H1 (cell line): ENCODE results near the gene RAP1A.

ENCODE experiments used
- BRCA1 ChIP-seq: IDR thresholded peaks from 2 replicates; pipeline ENCODE4 v1.6.1; 2012; ENCODE audit warnings: low read depth, low read length, improper control_type of control experiment
- CBX5 ChIP-seq: fragments of 300-800, 300-1000 bp; sonication (generic); IDR thresholded peaks from 2 replicates; pipeline ENCODE4 v1.7.1; 2016; ENCODE audit warnings: antibody characterized with exemption, low read length, low read depth
- EGR1 ChIP-seq: IDR thresholded peaks from 2 replicates; pipeline ENCODE4 v1.6.1; 2011; ENCODE audit warnings: low read depth, low read length, borderline replicate concordance
- EP300 ChIP-seq, 2 experiments: IDR thresholded peaks; 1 replicate in 1 of 2; 2 replicates in 1 of 2; pipeline ENCODE4 v1.6.1; 2011 to 2012; ENCODE audit warnings: low read depth in 2 of 2, low read length in 2 of 2, mild to moderate bottlenecking in 2 of 2, borderline replicate concordance in 1 of 2, inconsistent platforms in 1 of 2, moderate library complexity in 1 of 2
- JUND ChIP-seq: IDR thresholded peaks from 2 replicates; pipeline ENCODE4 v1.6.1; 2011; ENCODE audit warnings: mild to moderate bottlenecking, improper control_type of control experiment, low read length
- MAFK ChIP-seq: IDR thresholded peaks from 2 replicates; pipeline ENCODE4 v1.6.1; 2012; ENCODE audit warnings: low read depth, mild to moderate bottlenecking, improper control_type of control experiment, low read length
- POLR2AphosphoS5 ChIP-seq: IDR thresholded peaks from 2 replicates; pipeline ENCODE4 v1.6.1; 2011; ENCODE audit warnings: low read depth, low read length
- SIN3A ChIP-seq, 2 experiments: IDR thresholded peaks in 1 of 2; conservative IDR thresholded peaks in 1 of 2; 2 replicates each; pipeline ENCODE4 v1.6.1; 2011 to 2012; ENCODE audit warnings: low read length in 2 of 2, improper control_type of control experiment in 1 of 2, low read depth in 1 of 2, mild to moderate bottlenecking in 1 of 2
- TAF1 ChIP-seq: IDR thresholded peaks from 2 replicates; pipeline ENCODE4 v1.6.1; 2011; ENCODE audit warnings: mild to moderate bottlenecking, low read depth, low read length
- YY1 ChIP-seq: IDR thresholded peaks from 2 replicates; pipeline ENCODE4 v1.6.1; 2011; ENCODE audit warnings: low read depth, mild to moderate bottlenecking, low read length
- TF ChIP-seq, protein P1 (sequence below), 3 experiments: IDR thresholded peaks; 1 replicate in 2 of 3; 2 replicates in 1 of 3; pipeline versions ENCODE4 v1.5.1 to v1.6.1; 2011; ENCODE audit warnings: low read length in 3 of 3, mild to moderate bottlenecking in 3 of 3, inconsistent platforms in 2 of 3, low read depth in 1 of 3, moderate library complexity in 1 of 3; ENCODE audit not compliant: insufficient read depth in 1 of 3; ENCODE audit errors: control extremely low read depth in 1 of 3
- TF ChIP-seq, protein P2 (sequence below): IDR thresholded peaks from 2 replicates; pipeline ENCODE4 v1.6.1; 2012; ENCODE audit warnings: inconsistent platforms

DNA sequence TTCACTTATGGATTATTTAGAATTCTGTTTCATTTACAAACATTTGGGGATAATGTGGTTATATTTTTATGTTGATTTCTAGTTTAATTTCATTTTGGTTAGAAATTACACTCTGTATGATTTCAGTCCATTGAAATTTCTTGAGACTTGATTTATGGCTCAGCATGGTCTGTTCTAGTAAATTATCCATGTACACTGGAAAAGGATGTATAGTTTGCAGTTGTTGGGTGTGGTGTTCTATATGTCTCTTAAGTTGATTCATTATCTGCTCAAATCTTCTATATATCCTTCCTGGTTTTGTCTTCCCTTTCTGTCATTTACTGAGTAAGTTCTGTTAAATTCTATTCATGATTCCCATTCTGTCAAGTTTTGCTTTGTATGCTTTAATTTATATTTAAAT is 52.3 kb downstream of the RAP1A start:
- TF ChIP-seq EGR1: no peak
- TF ChIP-seq, protein P1, sequence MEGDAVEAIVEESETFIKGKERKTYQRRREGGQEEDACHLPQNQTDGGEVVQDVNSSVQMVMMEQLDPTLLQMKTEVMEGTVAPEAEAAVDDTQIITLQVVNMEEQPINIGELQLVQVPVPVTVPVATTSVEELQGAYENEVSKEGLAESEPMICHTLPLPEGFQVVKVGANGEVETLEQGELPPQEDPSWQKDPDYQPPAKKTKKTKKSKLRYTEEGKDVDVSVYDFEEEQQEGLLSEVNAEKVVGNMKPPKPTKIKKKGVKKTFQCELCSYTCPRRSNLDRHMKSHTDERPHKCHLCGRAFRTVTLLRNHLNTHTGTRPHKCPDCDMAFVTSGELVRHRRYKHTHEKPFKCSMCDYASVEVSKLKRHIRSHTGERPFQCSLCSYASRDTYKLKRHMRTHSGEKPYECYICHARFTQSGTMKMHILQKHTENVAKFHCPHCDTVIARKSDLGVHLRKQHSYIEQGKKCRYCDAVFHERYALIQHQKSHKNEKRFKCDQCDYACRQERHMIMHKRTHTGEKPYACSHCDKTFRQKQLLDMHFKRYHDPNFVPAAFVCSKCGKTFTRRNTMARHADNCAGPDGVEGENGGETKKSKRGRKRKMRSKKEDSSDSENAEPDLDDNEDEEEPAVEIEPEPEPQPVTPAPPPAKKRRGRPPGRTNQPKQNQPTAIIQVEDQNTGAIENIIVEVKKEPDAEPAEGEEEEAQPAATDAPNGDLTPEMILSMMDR (IDR thresholded peaks at IDR 0.05; ENCODE audit: control extremely low read depth in 1 of 3, insufficient read depth in 1 of 3, low read depth in 1 of 3, low read length in 3 of 3): no peak
- no peak for TF ChIP-seq MAFK
- no peak for TF ChIP-seq EP300 (IDR thresholded peaks at IDR 0.05; ENCODE audit: borderline replicate concordance in 1 of 2, low read depth in 2 of 2, low read length in 2 of 2)
- no peak for TF ChIP-seq YY1
- TF ChIP-seq, protein P2, sequence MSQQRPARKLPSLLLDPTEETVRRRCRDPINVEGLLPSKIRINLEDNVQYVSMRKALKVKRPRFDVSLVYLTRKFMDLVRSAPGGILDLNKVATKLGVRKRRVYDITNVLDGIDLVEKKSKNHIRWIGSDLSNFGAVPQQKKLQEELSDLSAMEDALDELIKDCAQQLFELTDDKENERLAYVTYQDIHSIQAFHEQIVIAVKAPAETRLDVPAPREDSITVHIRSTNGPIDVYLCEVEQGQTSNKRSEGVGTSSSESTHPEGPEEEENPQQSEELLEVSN: no peak
- no peak for TF ChIP-seq CBX5
- TF ChIP-seq BRCA1: no peak
- TF ChIP-seq JUND: no peak
- TF ChIP-seq TAF1: no peak
- no peak for TF ChIP-seq SIN3A (conservative IDR thresholded peaks at IDR 0.05 in 1 of 2, IDR thresholded peaks at IDR 0.05 in 1 of 2; ENCODE audit: low read depth in 1 of 2, low read length in 2 of 2)
- TF ChIP-seq POLR2AphosphoS5: no peak
